Body of pancreas (tissue), 4 donors: Measurements from ENCODE around the gene EPB41. TPM values are rescaled to one million over a fixed set of nuclear protein-coding genes. Genes with fewer than 3 reads are reported as not detected.

Experiments
- ATAC-seq: fragments of 150-250 bp; one replicate; pipeline ENCODE4 v1.9.1; 2016
- DNase-seq, 4 donors: peaks; one replicate each; pipeline ENCODE4 v3.0.0-alpha.2; 2019
- H3K27ac ChIP-seq, 4 donors: fragments of 200-600 bp; sonication (generic); 1 replicate in 3 of 4; 2 replicates in 1 of 4; pipeline versions ENCODE4 v1.5.1 to v1.6.1; 2016 to 2019; ENCODE audit warnings: mild to moderate bottlenecking in 1 of 4, mixed read lengths in 1 of 4, moderate library complexity in 1 of 4
- H3K27me3 ChIP-seq, 2 donors: fragments of 200-600 bp; sonication (generic); one replicate each; pipeline ENCODE4 v1.6.0; 2016; ENCODE audit warnings: mild to moderate bottlenecking in 1 of 2
- H3K36me3 ChIP-seq, 2 donors: fragments of 200-600 bp; sonication (generic); replicated peaks in 1 of 2; 2 replicates each; pipeline ENCODE4 v1.5.1; 2016; ENCODE audit warnings: low read depth in 2 of 2; ENCODE audit not compliant: insufficient read depth in 1 of 2
- H3K4me1 ChIP-seq: fragments of 200-600 bp; sonication (generic); one replicate; pipeline ENCODE4 v1.6.0; 2016
- H3K4me3 ChIP-seq, 2 donors: fragments of 200-600 bp; sonication (generic); 1 replicate in 1 of 2; 2 replicates in 1 of 2; pipeline ENCODE4 v1.5.1; 2016 to 2019
- H3K9me3 ChIP-seq, 3 donors: fragments of 200-600 bp; sonication (generic); 1 replicate in 2 of 3; 2 replicates in 1 of 3; pipeline ENCODE4 v1.5.1; 2016
- POLR2A ChIP-seq, 3 donors: fragments of 450-650 bp; IDR thresholded peaks; one replicate each; pipeline ENCODE4 v1.6.1; 2016; ENCODE audit warnings: antibody characterized with exemption in 3 of 3, mild to moderate bottlenecking in 2 of 3
- WGBS, 2 donors: methylation state at CpG; one replicate each; pipeline ENCODE4 v1.1.5; 2017; 5-methylcytosine and 5-hydroxymethylcytosine counted together
- intact Hi-C: fragments of 100-400 bp; cut with DNase I; formaldehyde crosslinking; loops from one replicate; pipeline ENCODE4 v1.15.1; 2023
- small RNA-seq: library from RNA; depleted of rRNA; stranded (forward); fragments of <200 nt; gene quantifications from one replicate; pipeline ENCODE3, GENCODE V24; 2016
- total RNA-seq, 2 donors: library from RNA; depleted of rRNA; stranded (reverse); fragments of >200 nt; gene quantifications; one replicate each; pipeline ENCODE4 v1.1.0, GENCODE V29; 2016
- TF ChIP-seq, protein P1 (sequence below), 7 experiments: fragments of 450-650 bp in 4 of 7; fragments of 200-600 bp in 3 of 7; sonication (generic) in 3 of 7; IDR thresholded peaks; one replicate each; pipeline ENCODE4 v1.5.1; 2016 to 2019; ENCODE audit warnings: antibody characterized with exemption in 7 of 7

Gene EPB41
- total RNA-seq, 2 donors from 2014 or later, result 45.8 to 54.7 TPM

DNA sequence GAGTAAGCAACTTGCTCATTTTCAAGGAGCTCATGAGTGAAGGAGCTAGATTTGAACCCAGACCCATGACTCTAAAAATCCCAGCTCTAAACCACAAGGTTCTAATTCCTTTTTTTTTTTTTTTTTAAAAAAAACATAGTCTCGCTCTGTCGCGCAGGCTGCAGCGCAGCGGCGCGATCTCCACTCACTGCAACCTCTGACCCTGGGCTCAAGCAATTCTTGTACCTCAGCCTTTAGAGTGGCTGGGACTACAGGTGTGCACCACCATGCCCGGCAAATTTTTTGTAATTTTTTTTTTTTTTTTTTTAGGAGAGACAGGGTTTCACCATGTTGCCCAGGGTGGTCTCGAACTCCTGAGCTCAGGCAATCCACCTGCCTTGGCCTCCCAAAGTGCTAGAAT is 253.5 kb downstream of the EPB41 start:
- H3K4me3 ChIP-seq, result no peak overlapping the region
- no peaks in the 10 kb centered on the region for H3K9me3 ChIP-seq
- H3K4me1 ChIP-seq, result peaks cover 37% of the 10 kb centered on the region
- 96 to 98% methylated on average over 9 of the region's 9 CpGs for WGBS, 2 donors
- no peak for ATAC-seq
- intact Hi-C loops, result no loop called here
- no peak for DNase-seq
- no peak overlapping the region for H3K27ac ChIP-seq
- TF ChIP-seq, protein P1, sequence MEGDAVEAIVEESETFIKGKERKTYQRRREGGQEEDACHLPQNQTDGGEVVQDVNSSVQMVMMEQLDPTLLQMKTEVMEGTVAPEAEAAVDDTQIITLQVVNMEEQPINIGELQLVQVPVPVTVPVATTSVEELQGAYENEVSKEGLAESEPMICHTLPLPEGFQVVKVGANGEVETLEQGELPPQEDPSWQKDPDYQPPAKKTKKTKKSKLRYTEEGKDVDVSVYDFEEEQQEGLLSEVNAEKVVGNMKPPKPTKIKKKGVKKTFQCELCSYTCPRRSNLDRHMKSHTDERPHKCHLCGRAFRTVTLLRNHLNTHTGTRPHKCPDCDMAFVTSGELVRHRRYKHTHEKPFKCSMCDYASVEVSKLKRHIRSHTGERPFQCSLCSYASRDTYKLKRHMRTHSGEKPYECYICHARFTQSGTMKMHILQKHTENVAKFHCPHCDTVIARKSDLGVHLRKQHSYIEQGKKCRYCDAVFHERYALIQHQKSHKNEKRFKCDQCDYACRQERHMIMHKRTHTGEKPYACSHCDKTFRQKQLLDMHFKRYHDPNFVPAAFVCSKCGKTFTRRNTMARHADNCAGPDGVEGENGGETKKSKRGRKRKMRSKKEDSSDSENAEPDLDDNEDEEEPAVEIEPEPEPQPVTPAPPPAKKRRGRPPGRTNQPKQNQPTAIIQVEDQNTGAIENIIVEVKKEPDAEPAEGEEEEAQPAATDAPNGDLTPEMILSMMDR (IDR thresholded peaks at IDR 0.05), result no peak
- TF ChIP-seq POLR2A (IDR thresholded peaks at IDR 0.05), result no peak
- peaks cover 0 to 6% of the 10 kb centered on the region in 2 donors for H3K36me3 ChIP-seq
- H3K27me3 ChIP-seq, result no peaks in the 10 kb centered on the region

Small RNAs within 50 kb of the gene (small RNA-seq; reads per million reads assigned to genes)
- gene RF00017, result not detected
- gene RF00019, result not detected

Other genes with a start within 250 kb of the EPB41 start
- 1 to 10 TPM; 5.2 to 5.6 TPM for gene GMEB1, start 245.8 kb upstream of the EPB41 start, total RNA-seq
- gene YTHDF2, start 177.6 kb upstream of the EPB41 start, total RNA-seq, result 10 to 100 TPM; 20.2 to 28.7 TPM
- gene OPRD1, start 102.4 kb upstream of the EPB41 start, total RNA-seq, result under 1 TPM in 1 of 2 donors, not detected in 1; 0.66 TPM
- 1 to 10 TPM in 1 of 2 donors, not detected in 1; 2.6 TPM for gene TMEM200B, start 209.3 kb downstream of the EPB41 start, total RNA-seq